Measurements from ENCODE around the gene EEF1A2.

DNA sequence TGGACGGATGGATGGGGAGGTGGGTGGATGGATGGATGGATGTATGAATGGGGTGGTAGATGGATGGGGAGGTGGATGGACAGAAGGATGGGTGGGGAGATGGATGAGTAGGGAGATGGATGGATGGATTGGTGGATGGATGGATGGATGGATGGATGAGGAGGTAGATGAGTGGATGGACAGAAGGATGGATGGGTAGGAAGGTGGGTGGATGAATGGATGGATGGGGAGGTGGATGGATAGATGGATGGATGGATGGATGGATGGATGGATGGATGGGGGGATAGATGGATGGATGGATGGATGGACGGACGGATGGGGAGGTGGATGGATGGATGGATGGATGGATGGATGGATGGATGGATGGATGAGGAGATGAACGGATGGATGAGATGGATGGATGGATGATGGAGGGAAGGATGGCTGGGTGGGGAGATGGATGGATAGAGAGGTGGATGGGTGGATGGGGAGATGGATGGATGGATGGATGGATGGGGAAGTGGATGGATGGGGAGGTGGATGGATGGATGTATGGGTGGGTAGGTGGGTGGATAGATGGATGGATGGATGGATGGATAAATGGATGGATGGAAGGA is 7.2 kb downstream of the EEF1A2 start:
- TF ChIP-seq, protein P1, sequence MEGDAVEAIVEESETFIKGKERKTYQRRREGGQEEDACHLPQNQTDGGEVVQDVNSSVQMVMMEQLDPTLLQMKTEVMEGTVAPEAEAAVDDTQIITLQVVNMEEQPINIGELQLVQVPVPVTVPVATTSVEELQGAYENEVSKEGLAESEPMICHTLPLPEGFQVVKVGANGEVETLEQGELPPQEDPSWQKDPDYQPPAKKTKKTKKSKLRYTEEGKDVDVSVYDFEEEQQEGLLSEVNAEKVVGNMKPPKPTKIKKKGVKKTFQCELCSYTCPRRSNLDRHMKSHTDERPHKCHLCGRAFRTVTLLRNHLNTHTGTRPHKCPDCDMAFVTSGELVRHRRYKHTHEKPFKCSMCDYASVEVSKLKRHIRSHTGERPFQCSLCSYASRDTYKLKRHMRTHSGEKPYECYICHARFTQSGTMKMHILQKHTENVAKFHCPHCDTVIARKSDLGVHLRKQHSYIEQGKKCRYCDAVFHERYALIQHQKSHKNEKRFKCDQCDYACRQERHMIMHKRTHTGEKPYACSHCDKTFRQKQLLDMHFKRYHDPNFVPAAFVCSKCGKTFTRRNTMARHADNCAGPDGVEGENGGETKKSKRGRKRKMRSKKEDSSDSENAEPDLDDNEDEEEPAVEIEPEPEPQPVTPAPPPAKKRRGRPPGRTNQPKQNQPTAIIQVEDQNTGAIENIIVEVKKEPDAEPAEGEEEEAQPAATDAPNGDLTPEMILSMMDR (IDR thresholded peaks at IDR 0.05): no peak
- TF ChIP-seq ZFX (IDR thresholded peaks at IDR 0.05; ENCODE audit: borderline replicate concordance): no peak

All from 22Rv1 (cell line).